ENCODE data around the gene NFATC4. TPM values are rescaled to one million over a fixed set of nuclear protein-coding genes. Genes with fewer than 3 reads are reported as not detected.
A peak's percentile ranks its signal among the peaks of the same experiment; 100 is the strongest.

NFATC4 gene
- total RNA-seq (10 to 100 TPM; 40.9 to 53.5 TPM), polyA plus RNA-seq (ENCODE audit: insufficient read depth, low read depth, low replicate concordance) (83.6 TPM)
- long read RNA-seq, donor 1, full-length matches to known transcripts = 10 of 10 reads
- long read RNA-seq, donor 1, partial matches to known transcripts = 0 of 10 reads
- long read RNA-seq, donor 1, other reads (novel, unspliced or antisense) = 0 of 10 reads
- long read RNA-seq, donor 2, full-length matches to known transcripts = 11 of 29 reads
- long read RNA-seq, donor 2, partial matches to known transcripts = 18 of 29 reads
- long read RNA-seq, donor 2, other reads (novel, unspliced or antisense) = 0 of 29 reads

DNA sequence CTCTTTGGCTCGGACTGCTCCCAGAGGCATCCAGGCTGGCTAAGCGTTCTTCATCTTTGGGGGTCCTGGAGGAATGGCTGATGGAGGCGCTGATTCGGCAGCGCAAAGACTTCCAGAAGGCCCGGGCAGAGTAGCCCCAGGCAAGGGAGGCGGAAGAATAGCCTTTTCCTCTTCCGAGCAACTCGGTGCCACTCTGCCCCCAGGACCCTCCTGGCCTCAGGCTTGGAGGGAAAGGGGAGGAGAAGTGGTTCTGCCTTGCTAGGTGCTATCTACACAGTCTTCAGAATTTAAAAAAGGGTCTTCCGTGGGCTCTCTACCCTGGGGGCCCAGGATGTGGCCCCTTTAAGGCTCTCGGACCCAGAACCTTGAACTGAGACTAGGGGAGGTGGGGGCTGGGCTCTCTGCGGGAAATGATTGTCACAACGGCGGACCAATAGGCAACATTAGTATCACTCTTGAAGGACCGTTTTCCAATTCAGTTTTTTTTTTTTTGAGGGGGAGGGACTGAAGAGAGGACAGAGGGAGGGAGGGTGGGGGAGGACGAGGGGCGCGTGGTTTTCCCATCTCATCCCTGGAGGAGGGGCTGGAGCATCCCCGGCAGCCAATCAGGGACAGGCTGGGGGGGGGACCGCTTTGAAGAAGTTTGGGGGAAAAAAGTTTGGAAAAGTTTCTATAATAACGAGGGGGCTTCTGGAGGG lies at the start of gene NFATC4:
Gene NFATC4 (plus strand): TSS at position 671 of the 698 bp plus-strand sequence. CDS start 157 bp downstream, outside the sequence.
- Histone ChIP-seq H3K36me3 (ENCODE audit: low read depth, missing control alignments) (no peaks in the 10 kb centered on the region), H3K4me3 (peak within 1 kb of the TSS; percentile 44 to 62), H3K4me1 (peaks cover 16% of the 10 kb centered on the region), H3K27ac (peak within 1 kb of the TSS; percentile 80 to 87), H3K27me3 (no peaks in the 10 kb centered on the region), H3K9me3 (no peaks in the 10 kb centered on the region)
- DNase-seq = peak; percentile 93
- no peak for TF ChIP-seq POLR2A (IDR thresholded peaks at IDR 0.05)
- TF ChIP-seq, protein P1, sequence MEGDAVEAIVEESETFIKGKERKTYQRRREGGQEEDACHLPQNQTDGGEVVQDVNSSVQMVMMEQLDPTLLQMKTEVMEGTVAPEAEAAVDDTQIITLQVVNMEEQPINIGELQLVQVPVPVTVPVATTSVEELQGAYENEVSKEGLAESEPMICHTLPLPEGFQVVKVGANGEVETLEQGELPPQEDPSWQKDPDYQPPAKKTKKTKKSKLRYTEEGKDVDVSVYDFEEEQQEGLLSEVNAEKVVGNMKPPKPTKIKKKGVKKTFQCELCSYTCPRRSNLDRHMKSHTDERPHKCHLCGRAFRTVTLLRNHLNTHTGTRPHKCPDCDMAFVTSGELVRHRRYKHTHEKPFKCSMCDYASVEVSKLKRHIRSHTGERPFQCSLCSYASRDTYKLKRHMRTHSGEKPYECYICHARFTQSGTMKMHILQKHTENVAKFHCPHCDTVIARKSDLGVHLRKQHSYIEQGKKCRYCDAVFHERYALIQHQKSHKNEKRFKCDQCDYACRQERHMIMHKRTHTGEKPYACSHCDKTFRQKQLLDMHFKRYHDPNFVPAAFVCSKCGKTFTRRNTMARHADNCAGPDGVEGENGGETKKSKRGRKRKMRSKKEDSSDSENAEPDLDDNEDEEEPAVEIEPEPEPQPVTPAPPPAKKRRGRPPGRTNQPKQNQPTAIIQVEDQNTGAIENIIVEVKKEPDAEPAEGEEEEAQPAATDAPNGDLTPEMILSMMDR (IDR thresholded peaks at IDR 0.05) = no peak
- intact Hi-C loops (cut with DNase I; ENCODE audit: low total_unique reads) = loop anchor here (5.0 kb wide), 1 partner anchor 65 kb away; no protein-coding TSS in a partner anchor
- WGBS, 2 donors = 4 to 7% methylated on average over 21 of the region's 21 CpGs

DNA sequence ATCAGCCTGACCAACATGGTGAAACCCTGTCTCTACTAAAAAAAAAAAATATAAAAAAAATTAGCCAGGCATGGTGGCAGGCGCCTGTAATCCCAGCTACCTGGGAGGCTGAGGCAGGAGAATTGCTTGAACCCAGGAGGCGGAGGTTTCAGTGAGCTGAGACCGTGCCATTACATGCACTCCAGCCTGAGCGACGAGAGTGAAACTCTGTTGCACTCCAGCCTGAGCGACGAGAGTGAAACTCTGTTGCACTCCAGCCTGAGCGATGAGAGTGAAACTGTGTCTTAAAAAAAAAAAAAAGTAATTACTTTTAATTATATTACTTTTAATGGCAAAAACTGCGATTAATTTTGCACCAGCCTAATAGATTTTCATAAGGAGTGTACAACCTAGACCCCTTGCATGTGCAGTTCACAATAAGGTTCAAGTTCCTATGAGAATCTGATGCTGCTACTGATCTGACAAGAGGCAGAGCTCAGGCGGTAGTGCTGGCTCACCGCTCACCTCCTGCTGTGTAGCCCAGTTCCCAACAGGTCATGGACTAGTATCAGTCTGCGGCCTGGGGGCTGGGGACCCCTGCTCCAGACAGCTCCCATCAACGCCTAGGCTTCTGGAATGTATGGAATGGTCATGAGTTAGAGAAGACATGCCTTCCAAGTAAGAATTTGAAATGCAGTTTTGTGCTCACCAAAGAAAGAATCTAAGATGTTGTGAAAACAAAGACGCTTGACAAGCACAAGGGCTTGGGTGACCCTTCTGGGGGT lies 46.6 kb upstream of the NFATC4 start:
- Histone ChIP-seq H3K36me3 (ENCODE audit: low read depth, missing control alignments) (no peaks in the 10 kb centered on the region), H3K4me3 (no peak overlapping the region), H3K4me1 (peaks cover 3% of the 10 kb centered on the region), H3K27ac (no peak overlapping the region), H3K9me3 (no peaks in the 10 kb centered on the region), H3K27me3 (no peaks in the 10 kb centered on the region)
- DNase-seq = no peak
- intact Hi-C loops (cut with DNase I; ENCODE audit: low total_unique reads) = no loop called here
- 74 to 81% methylated on average over 14 of the region's 14 CpGs for WGBS, 2 donors
- TF ChIP-seq POLR2A (IDR thresholded peaks at IDR 0.05) = no peak
- TF ChIP-seq, protein P1 (IDR thresholded peaks at IDR 0.05) = no peak

DNA sequence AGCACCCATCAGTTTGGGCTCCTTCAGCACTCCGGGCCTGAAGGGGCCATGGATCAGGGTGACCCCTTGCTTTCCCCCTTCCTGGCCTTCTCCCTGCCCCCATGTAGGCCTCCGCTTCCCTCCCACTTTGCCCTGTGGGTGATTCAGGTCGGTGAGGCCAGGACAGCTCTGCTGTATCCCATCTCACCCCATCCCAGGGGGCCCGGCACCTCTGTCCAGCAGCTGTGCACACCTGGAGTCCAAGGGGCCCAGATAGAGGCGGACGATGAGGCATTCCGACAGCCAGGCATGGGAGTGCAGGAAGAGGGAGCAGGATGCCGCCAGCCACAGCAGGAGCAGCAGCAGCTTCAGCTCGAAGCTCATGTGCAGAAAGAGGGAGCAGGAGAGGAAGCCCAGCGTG lies 45.3 kb upstream of the NFATC4 start:
- Histone ChIP-seq H3K4me1 (no peaks in the 10 kb centered on the region), H3K4me3 (no peak overlapping the region), H3K36me3 (ENCODE audit: low read depth, missing control alignments) (no peaks in the 10 kb centered on the region), H3K9me3 (no peaks in the 10 kb centered on the region), H3K27me3 (no peaks in the 10 kb centered on the region), H3K27ac (no peak overlapping the region)
- WGBS, 2 donors = 81 to 85% methylated on average over 8 to 10 of the region's 10 CpGs
- TF ChIP-seq POLR2A (IDR thresholded peaks at IDR 0.05) = no peak
- TF ChIP-seq, protein P1 (IDR thresholded peaks at IDR 0.05) = no peak
- no peak for DNase-seq
- intact Hi-C loops (cut with DNase I; ENCODE audit: low total_unique reads) = no loop called here

DNA sequence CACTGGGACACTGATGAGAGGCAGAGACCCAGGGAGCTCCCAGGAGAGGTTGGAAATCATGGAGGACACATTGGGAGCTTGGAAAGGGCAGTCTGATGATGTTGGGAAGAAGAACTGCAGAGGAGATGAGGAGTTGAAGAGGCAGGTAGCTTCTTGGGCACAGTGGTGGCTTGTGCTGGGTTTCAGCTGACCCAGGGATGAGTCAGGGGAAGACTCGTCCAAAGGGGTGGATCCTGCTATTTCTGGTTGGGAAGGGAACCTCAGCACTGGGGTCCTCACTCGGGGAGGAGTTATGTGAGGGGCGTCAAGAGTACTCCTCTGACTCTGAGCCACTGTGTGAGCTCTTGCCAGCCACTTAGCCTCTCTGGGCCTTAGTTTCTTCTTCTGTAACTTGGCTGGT lies 44.6 kb upstream of the NFATC4 start:
- H3K9me3 ChIP-seq = no peaks in the 10 kb centered on the region
- 74 to 79% methylated on average over 3 of the region's 3 CpGs for WGBS, 2 donors
- H3K4me3 ChIP-seq = no peak overlapping the region
- H3K4me1 ChIP-seq = no peaks in the 10 kb centered on the region
- TF ChIP-seq POLR2A (IDR thresholded peaks at IDR 0.05) = no peak
- TF ChIP-seq, protein P1 (IDR thresholded peaks at IDR 0.05) = no peak
- intact Hi-C loops (cut with DNase I; ENCODE audit: low total_unique reads) = no loop called here
- no peak overlapping the region for H3K27ac ChIP-seq
- no peak for DNase-seq
- no peaks in the 10 kb centered on the region for H3K27me3 ChIP-seq
- H3K36me3 ChIP-seq (ENCODE audit: low read depth, missing control alignments) = no peaks in the 10 kb centered on the region

Measured in testis (tissue), 5 donors.